ENCODE results near the gene MLLT3.

DNA sequence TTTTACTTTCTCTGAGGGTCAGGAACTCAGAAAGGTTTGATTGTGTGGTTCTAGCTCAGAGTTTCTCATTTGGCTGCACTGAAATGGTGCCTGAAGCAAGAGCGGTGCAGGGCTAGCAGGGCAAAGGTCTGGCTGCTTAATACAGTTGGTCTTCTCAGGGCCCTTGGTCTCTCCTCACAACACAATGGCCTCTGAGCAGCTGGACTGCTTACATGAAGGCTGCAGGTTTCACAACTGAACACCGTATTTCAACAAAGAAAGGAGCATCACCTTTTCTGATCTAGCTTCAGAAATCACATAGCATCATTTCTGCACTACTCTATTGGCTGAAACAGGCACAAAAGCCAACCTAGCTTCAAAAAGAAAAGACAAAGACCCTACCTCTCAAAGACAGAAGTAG is 122.2 kb downstream of the MLLT3 start:
- TF ChIP-seq, protein P1, sequence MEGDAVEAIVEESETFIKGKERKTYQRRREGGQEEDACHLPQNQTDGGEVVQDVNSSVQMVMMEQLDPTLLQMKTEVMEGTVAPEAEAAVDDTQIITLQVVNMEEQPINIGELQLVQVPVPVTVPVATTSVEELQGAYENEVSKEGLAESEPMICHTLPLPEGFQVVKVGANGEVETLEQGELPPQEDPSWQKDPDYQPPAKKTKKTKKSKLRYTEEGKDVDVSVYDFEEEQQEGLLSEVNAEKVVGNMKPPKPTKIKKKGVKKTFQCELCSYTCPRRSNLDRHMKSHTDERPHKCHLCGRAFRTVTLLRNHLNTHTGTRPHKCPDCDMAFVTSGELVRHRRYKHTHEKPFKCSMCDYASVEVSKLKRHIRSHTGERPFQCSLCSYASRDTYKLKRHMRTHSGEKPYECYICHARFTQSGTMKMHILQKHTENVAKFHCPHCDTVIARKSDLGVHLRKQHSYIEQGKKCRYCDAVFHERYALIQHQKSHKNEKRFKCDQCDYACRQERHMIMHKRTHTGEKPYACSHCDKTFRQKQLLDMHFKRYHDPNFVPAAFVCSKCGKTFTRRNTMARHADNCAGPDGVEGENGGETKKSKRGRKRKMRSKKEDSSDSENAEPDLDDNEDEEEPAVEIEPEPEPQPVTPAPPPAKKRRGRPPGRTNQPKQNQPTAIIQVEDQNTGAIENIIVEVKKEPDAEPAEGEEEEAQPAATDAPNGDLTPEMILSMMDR (IDR thresholded peaks at IDR 0.05), result no peak
- TF ChIP-seq POLR2A (IDR thresholded peaks at IDR 0.05), result no peak

Data from Peyer's patch (tissue), 4 donors.